NCI-H2171 (cell line): ENCODE data around the gene CYP4F11.
"Not testable (repeated sequence)": the region's sequence is repeated elsewhere in the genome, so short reads cannot be mapped to it uniquely, and the experiment has no call there.

Source experiments
- DNase-seq: peaks from one replicate; lab custom pipeline; 2025; lab: John Stamatoyannopoulos, UW

The CYP4F11 gene

DNA sequence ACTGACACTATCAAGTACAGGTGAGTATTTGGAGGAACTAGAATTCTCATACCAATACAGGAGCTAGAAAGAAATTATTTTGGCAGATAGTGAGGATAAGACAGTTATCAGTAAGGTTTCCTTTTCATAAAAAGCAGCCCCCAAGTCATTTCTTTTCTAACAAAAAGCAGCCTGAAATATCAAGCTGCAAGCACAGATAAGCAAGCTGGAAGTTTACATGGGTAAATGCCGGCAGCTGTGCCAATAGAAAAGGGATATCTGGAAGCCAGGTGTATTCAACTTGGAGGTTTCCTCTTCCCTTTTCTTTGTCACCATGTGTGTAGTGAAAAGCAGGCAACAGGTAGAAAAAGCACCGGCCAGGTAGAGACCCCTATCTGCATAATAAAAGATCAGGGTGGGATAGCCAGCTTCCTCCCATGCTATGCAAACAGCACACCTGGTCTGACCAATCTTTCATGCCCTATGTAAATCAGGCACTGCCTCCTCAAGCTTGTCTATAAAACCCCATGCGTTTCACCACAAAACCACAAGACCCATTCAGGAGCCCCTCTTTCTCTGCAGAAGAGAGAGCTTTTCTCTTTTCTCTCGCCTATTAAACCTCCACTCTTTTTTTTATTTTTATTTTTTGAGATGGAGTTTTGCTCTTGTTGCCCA, 59.4 kb downstream of the CYP4F11 start:
- DNase-seq: no peak

DNA sequence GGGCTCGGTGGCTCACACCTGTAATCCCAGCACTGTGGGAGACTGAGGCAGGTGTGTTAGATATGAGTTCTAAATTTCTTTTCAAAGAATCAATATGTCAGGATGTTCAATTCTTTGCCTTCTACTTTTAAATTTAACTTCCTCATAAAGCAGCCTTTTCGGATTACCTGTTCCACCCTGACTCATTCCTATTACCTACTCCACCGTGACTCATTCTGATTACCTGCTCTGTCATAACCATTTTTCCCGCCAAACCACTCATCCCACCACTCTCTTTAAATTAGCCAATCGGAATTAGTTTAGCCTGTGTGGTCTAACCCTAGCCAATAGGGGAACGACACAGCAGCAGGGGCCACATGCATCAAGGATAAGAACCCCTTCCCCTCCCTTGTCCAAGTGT, 60.6 kb downstream of the CYP4F11 start:
- not testable (repeated sequence) for DNase-seq

DNA sequence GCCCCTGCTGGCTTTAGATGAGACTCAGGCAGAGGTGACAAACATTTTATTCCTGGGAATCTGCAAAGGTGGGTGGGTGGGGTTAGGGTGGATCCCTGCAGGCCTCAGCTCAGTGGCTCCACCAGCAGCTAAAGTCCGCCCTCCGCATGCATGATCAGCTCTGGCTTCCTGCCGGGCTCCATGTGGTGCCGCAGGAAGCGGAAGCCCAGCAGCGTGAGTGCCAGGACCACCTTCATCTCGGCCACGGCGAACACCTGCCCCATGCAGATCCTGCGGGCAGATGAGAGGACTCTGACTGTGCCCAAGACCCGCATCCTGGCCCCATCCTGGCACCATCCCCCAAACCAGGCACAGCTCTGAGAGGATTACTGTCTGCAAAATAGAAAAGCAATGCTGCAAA, 62.8 kb downstream of the CYP4F11 start:
- no peak for DNase-seq

DNA sequence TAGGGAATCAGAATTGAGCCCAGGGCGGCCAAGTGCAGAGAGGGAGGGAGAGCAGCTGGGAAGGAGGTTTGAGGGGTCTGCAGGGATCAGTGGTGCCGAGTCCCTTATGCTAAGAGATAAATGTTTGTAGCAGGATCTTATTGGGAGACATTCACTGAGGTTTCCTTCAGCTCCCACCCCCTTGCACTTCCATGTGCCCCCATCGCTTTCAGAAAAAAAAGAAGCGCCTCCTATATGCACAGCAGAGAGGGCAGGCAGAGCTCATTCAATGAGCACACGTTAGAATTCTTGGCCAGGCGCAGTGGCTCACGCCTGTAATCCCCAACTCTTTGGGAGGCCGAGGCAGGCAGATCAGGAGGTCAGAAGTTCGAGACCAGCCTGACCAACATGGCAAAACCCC, 64.5 kb downstream of the CYP4F11 start:
- no peak for DNase-seq

DNA sequence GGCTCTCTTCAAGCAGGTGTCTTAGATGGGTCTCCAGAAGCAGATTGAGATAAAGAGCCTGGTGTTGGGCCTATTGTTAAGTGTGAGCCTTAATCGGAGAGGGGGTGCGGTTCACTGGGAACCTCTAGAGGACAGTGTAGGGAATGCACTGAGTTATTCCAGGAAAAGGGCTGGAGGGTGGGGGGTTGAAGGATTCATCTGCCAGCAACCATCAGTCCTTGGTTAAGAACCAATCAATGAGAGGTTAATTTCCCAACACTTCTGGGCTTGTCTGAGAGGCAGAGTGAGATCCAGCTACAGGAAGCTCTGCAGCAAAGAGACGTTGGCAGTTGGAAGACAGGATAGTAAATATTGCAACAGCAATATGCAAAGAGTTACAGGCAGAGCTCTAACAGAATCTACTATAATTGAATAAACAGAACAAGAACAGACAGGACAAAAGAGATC, 65.2 kb downstream of the CYP4F11 start:
- no peak for DNase-seq

DNA sequence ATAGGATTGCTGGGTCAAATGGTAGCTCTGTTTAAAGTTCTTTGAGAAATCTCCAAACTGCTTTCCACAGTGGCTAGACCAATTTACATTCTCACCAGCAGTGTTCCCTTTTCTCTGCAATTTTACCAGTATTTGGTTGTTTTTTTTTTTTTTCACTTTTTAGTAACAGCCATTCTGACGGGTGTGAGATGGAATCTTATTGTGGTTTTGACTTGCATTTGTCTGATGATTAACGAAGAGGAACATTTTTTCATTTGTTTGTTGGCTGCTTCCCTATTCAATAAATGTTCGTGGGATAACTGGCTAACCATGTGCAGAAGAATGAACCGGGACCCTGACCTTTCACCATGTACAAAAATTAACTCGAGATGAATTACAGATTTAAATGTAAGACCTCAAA, 67.7 kb downstream of the CYP4F11 start:
- DNase-seq: no peak

DNA sequence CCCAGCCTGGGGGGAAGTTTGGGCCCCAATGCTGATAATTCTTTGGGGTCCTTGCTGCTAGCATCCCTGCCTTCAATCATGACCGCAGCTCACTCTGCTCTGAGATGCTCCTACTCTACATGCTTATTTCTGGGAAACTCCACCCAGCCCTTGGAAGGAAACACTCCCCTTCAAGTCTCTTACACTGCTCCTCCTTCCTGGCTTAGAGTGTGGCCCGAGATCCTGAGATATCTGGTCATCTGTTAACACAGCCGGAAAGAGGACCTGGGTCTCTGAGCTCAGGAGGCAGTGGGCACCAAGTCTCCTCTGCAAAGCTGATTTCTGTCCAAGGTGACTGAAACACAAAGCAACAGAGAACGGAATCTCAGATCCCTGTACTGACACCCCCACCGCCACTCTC, 69.5 kb downstream of the CYP4F11 start:
- no peak for DNase-seq

DNA sequence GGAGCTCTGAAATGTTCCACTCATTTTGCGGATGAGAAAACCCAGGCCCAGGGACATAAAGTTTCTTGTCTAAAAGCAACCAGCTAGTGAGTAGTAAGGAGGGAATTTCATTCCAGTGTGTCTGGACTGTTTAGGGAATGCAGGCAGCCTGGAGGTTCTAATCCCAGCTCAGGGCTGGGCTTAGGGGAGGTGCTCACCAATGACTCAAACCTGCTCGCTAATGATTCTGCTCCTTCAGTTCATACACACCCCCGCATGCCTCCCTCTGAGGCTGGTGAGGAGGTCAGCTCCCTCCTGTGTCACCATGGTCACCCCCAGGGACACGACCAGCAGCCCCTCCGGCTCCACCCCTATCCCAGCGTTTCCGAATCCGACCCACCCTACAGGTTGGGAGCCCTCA, 71.1 kb downstream of the CYP4F11 start:
- DNase-seq: no peak

DNA sequence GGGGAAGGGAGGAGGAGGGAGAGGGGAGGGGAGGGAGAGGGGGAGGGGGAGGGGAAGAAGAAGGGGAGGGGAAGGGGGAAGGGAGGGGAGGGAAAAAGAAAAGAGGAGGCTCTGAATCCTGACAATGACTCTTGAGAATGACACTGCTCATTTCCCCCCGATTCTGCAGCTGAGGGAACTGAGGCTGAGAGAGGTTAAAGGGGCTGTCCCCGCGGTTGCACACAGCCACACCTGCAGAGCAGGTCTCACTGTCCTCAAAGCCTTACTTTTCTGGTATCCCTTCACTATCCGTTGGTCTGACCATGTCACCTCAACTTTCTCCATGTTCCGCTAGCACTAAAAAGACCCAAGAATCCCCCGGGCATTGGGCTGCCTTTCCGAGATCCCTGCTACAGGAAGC, 71.9 kb downstream of the CYP4F11 start:
- DNase-seq: no peak
